ENCODE data around the gene MEDAG.

MEDAG gene

DNA sequence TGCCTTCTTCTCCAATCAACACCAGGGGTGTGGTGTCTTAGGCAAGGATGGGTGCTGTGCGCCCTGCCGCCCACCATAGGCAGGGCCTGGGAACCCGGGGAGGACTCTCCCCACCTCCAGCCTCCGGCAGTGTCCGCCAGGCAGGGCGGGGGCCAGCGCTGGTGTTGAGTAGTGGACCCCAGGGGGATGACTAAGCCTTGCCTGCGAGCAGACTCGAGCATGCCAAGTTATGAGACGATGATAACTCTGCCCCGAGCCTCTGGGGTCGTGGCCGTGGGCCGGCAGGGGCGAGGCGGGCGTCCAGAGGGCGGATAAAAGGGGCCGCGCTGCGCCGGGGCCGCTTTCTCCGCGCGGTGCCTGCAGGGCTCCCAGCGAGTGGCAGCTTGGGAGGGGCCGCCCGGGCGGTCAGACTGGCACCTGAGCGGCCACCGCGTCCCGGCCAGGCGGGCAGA is at the start of gene MEDAG:
Gene MEDAG (plus strand): TSS at position 340 of the 452 bp plus-strand sequence. CDS start 245 bp downstream, outside the sequence.
- no peak for FAIRE-seq

GRCh38 chr13:30857018-30857417 is 49.1 kb upstream of the MEDAG start:
- FAIRE-seq = no peak

- FAIRE-seq = no peak
Observed at GRCh38 chr13:30857636-30858035, 48.4 kb upstream of the MEDAG start.

DNA sequence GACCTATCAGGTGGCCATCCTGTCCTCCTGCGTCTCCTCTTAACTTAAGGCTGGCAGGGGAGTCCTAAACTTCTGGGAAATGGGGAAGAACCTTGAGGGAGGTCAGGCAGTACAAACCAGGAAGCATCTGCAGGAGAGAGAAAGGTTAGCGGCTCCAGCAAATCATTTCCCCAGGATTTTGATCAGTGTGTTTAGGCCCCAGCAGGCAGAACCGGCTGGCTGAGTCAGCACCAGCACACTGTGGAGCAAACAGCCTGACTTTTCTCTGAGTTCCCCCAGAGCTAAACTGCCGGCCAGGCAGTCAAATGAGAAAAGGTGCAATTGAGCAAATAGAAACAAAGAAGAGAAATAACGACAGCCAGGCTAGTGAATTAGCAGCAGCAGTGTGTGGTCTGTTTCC is 46.7 kb upstream of the MEDAG start:
- FAIRE-seq = no peak

- FAIRE-seq = no peak
Observed at GRCh38 chr13:30861163-30861562, 44.9 kb upstream of the MEDAG start.

- FAIRE-seq = no peak
Observed at GRCh38 chr13:30861836-30862467, 44.1 kb upstream of the MEDAG start.

GRCh38 chr13:30862707-30863106 is 43.4 kb upstream of the MEDAG start:
- no peak for FAIRE-seq

DNA sequence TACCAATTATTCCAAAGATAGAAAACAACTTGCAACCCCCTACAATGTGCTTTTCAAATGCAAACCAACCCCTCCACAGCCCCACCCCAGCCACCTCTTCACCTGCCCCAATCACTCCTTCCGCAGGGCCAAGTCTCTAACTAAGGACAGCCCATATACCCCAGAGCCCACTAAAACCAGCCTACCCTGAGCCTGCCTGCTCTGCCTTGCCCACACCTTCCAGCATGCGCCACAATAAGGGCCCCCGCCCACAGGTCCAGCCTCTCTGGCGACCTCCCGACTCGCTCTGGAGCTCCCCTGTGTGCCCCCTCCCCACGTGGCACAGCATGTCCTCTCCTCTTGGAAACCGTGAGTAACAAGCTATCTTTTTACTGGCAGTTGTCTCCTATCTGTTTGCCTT is 42.8 kb upstream of the MEDAG start:
- FAIRE-seq = no peak

DNA sequence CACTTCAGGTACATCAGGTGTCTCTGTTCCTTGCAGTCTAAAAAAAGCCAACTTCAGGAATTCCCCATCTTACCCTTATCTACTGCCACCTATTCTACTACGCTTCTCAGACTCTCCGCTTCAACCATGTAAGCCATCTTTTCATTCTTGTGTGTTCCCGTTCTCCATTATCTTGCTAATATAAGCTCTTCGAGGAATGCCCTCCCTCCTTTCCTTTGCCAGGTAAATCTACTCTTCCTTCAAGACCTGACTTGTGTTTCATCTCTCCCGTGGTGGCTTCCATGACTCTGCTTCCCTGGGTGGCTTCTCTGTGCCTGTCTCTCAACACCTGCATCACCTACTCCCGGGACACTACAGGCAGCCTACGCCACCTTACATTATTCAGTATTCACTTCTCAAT is 42.3 kb upstream of the MEDAG start:
- no peak for FAIRE-seq

DNA sequence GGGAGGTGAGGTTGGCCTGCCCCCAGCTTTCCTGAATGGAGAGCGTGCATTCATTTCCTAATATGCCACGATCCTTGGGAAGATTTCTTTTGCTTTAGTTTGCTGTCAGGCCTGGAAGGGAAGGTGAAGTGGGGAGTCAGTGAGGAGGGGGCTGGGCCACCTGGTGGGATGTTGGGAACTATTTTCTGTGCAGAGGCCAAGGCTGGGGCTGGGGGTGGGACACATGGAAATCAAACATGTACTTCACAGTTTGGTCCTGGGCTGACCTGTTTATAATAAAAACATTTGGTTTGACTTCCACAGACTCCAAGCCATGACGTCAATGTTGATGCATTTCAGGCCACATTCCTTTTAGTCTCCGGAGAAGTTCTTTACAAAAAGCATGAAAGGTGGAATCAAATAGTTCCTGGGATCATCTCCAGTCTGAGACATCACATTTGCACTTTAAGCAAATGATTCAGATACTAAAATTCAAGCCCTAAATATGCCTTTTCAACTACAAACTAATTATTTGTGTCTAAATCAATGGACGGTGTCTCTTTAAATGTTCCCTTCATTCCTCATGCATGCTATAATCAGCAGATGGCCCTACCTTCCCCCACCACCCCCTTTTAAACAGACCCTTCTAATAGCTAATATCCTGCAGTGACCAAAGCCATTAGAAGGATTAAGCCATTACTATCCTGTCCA is 41.5 kb upstream of the MEDAG start:
- peak; percentile 87 for FAIRE-seq

GRCh38 chr13:30865123-30866049 is 40.7 kb upstream of the MEDAG start:
- FAIRE-seq = peak; percentile 81

- peak; percentile 49 for FAIRE-seq
Observed at GRCh38 chr13:30866677-30867076, 39.4 kb upstream of the MEDAG start.

DNA sequence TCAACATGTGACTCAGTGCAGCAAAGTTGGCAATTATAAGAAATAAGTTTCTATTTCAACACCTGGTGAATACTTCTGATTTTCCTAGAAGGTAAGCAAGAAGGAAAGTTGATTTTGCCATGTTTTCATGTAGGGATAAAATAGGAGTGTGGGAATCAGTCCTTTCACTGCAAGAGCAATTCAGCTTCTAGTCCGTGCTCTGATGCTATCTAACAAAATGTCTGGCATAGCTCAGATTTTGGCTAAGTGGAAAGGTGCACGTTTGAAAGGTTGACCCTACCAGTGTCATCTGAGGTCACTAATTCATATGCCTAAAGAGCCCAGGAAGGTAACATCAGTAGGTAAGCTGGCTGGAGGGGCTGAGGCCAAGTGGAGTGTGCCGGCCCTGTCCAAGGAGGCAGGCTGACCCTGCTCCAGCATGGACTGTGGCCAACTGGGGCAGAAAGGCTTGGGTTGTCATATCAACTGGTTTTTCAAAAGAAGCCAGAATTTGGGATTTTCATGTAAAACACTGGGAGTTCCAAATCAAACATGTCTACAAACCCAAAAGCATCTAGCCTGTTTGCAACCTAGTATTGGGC is 38.9 kb upstream of the MEDAG start:
- no peak for FAIRE-seq

DNA sequence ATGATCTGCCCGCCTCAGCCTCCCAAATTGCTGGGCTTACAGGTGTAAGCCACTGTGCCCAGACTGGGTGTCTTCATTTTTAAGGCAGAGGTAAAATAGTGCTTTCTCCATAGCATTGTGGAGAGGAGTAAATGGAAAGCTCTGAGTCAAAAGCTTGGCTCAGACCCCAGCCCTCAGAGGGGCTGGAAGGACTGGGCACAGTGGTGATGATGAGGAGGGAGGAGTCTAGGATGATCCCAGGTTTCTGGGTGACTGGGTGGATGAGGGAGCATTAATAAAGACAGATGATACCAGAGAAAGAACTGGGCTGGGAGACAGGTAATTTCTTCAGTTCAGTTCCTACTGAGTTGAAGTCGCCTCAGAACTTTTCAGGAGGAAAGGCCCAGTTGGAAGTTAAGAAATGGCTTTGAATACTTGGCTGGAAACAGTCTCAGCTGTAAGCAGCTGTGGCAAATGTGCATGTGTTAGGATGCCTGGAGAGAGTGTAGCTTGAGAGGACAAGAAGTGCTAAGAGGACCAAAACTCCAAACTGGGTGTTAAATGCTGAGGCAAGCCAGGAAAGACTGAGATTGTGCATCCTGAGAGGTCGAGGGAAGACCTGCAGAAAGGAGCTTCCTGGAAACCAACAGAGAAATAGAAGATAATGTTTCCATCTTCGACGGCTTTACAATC is 37.1 kb upstream of the MEDAG start:
- FAIRE-seq = no peak

GRCh38 chr13:30869491-30869890 is 36.6 kb upstream of the MEDAG start:
- FAIRE-seq = no peak

DNA sequence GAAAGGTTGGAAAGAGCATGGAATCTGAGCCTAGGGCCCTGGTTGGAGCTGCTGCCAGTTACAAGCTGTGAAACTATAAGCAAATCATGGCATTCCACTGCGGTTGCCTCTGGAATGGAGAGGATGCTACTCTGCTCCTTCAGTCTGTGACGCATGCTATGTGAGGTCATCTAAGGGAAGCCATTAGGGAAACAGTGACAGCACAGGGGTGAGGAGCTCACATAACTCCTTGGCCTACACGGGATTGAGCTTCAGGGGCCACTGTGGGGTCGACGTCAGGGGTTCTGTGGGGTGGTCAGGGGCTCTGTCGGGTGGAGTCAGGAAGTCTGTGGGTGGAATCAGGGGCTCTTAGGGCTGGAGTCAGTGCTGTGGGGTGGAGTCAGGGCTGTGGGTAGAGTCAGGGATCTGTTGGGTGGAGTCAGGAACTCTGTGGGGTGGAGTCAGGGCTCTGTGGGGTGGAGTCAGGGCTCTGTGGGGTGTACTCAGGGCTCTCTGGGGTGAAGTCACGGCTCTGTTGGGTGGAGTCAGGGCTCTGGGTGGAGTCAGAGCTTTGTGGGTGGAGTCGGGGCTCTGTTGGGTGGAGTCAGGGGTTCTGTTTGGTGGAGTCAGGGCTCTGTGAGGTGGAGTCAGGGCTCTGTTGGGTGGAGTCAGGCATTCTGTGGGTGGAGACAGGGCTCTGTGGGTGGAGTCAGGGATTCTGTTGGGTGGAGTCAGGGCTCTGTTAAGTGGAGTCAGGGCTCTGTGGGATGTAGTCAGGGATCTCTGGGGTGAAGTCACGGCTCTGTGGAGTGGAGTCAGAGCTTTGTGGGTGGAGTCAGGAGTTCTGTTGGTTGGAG is 35.8 kb upstream of the MEDAG start:
- FAIRE-seq = peak; percentile 99

DNA sequence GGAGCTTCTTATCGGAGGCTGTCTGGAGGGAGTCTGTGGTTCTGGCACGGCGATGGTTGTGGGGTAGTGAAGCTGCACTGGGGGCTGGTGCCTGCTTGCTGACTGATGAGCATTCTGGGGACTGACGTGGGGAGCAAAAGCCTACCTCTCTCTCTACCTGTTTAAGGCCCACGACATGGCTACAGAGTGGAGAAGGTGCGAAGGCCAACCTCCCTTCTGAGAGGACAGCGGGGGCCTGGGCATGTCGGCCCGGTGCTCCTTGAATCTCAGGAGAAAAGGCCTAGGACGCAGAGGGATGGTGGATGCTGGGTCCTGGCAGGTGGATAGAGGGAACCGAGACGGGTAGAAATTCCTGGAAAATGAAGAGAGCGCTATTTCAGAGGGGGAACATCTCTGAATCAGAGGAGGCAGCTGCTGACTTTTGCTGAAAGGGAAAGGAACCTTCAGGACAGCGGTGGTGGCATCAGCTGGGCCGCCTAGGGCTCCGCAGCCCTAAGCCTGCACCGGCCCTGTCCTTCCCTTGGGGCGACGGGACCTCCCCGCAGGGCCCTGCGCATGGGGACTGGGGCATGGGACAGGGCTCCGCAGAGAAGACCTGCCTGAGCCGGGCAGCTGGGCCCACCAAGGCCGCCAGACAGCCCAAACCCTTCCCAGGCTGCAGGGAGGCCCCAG is 35.0 kb upstream of the MEDAG start:
- FAIRE-seq = no peak

GRCh38 chr13:30871588-30872275 is 34.3 kb upstream of the MEDAG start:
- FAIRE-seq = no peak

DNA sequence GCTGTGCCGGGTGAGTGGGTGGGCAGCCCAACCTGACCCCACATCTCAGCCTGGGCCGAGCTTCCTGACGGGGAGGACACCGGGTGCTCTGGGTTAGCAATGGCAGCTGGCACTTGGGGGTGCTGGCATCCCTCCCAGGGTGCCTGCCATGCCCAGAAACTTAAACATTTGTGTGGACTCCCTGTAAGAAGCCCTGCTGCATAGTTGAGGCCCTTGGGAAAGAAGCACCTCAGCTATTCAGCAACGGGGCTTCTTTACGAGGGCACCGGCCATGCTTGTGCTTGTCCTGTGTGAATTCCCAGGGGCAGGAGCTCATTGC is 33.8 kb upstream of the MEDAG start:
- no peak for FAIRE-seq

DNA sequence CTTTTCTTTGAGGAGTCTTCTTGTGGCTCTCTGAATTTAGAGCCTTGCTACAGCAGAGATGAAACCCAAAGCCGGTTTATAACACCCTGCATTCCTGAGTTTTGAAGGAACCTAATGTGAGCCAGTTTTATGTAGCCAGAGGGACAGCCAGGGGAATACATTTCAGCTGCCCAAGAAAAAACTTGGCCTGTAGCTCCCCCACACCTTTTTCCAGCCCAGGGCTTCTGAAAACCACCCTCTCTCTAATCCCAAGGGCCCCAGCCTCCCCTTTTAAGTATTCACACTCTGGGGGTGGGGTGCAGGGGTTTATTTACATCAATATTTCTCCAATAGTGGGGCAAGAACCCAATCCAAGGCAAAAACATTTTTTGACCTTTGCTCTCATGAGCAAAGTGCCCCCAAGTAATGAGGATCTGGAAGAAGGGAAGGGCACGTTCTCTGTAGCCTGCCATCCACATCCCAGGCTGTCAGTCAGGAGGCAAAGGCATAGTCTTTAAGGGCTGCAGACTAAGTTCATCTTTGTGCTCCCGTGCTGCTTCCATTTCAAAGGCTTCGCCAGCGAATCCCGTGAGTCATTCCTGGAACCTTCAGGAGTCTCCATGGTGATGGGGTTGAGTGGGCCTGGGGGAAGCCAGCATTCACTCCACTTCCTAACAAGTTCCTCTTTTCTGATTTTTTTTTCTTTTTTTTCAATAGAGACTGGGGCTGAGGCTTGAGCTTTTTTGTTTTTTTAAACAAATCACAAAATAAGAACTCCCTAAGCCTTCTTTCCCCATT is 33.2 kb upstream of the MEDAG start:
- FAIRE-seq = peak; percentile 38

All from TTC549 (cell line).